Measurements from ENCODE around the gene PRKAG2. TPM values are rescaled to one million over a fixed set of nuclear protein-coding genes. Genes with fewer than 3 reads are reported as not detected.

PRKAG2 gene
- total and polyA plus RNA-seq, 2 experiments from 2014 or later, result 9.1 to 14.9 TPM

DNA sequence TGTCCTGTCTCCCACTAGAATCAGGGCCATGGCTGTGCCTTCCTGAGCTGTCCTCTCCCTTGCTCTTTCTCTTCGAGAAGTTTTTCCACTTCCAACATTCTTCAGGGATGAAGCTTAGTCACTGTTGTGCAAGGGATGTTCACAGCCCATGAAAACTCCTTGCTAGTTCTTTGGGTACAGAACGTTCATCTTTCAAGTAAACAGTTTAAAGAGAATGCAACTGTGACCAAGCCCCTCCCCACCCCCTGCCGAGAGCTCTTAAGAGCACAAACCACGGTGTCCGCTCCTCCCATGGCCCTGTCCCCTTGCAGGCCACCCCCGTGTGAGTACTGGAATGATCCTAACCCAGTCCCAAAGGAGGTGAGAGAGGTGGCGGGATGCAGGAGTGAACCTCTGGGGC lies 196.1 kb downstream of the PRKAG2 start:
- Histone ChIP-seq H3K27ac (ENCODE audit: low read depth) (no peak overlapping the region), H3K4me1 (ENCODE audit: insufficient read depth) (no peaks in the 10 kb centered on the region), H3K4me2 (no peak overlapping the region), H3K9me2 (ENCODE audit: insufficient read depth) (no peaks in the 10 kb centered on the region), H3K79me2 (replicated peaks; ENCODE audit: insufficient read depth) (no peaks in the 10 kb centered on the region), H2AFZ (no peak overlapping the region), H4K20me1 (replicated peaks; ENCODE audit: insufficient read depth) (no peaks in the 10 kb centered on the region), H3K4me3 (no peak overlapping the region), H3K27me3 (ENCODE audit: insufficient read depth) (no peaks in the 10 kb centered on the region), H3F3A (replicated peaks; ENCODE audit: low read depth) (no peaks in the 10 kb centered on the region), H3K36me3 (ENCODE audit: insufficient read depth) (no peaks in the 10 kb centered on the region)
- TF ChIP-seq CTCF (conservative IDR thresholded peaks at IDR 0.05; ENCODE audit: low read depth in 2 of 2) (no peak), ZNF114 (CRISPR knock-in tag; IDR thresholded peaks at IDR 0.05) (no peak), CREB1 (CRISPR knock-in tag; IDR thresholded peaks at IDR 0.05; ENCODE audit: low read depth) (no peak), STAT1 (IDR thresholded peaks at IDR 0.05; ENCODE audit: unreplicated experiment) (no peak), ZNF331 (CRISPR knock-in tag; IDR thresholded peaks at IDR 0.05; ENCODE audit: low read depth) (no peak), EZH2 (IDR thresholded peaks at IDR 0.05; ENCODE audit: low read depth, unreplicated experiment) (no peak), JUNB (IDR thresholded peaks at IDR 0.05; ENCODE audit: unreplicated experiment) (no peak), ZNF462 (CRISPR knock-in tag; IDR thresholded peaks at IDR 0.05) (no peak), POLR2AphosphoS5 (IDR thresholded peaks at IDR 0.05; ENCODE audit: low read depth) (no peak)
- TF ChIP-seq, protein P1, sequence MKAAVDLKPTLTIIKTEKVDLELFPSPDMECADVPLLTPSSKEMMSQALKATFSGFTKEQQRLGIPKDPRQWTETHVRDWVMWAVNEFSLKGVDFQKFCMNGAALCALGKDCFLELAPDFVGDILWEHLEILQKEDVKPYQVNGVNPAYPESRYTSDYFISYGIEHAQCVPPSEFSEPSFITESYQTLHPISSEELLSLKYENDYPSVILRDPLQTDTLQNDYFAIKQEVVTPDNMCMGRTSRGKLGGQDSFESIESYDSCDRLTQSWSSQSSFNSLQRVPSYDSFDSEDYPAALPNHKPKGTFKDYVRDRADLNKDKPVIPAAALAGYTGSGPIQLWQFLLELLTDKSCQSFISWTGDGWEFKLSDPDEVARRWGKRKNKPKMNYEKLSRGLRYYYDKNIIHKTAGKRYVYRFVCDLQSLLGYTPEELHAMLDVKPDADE (IDR thresholded peaks at IDR 0.05), result no peak
- TF ChIP-seq, protein P2, sequence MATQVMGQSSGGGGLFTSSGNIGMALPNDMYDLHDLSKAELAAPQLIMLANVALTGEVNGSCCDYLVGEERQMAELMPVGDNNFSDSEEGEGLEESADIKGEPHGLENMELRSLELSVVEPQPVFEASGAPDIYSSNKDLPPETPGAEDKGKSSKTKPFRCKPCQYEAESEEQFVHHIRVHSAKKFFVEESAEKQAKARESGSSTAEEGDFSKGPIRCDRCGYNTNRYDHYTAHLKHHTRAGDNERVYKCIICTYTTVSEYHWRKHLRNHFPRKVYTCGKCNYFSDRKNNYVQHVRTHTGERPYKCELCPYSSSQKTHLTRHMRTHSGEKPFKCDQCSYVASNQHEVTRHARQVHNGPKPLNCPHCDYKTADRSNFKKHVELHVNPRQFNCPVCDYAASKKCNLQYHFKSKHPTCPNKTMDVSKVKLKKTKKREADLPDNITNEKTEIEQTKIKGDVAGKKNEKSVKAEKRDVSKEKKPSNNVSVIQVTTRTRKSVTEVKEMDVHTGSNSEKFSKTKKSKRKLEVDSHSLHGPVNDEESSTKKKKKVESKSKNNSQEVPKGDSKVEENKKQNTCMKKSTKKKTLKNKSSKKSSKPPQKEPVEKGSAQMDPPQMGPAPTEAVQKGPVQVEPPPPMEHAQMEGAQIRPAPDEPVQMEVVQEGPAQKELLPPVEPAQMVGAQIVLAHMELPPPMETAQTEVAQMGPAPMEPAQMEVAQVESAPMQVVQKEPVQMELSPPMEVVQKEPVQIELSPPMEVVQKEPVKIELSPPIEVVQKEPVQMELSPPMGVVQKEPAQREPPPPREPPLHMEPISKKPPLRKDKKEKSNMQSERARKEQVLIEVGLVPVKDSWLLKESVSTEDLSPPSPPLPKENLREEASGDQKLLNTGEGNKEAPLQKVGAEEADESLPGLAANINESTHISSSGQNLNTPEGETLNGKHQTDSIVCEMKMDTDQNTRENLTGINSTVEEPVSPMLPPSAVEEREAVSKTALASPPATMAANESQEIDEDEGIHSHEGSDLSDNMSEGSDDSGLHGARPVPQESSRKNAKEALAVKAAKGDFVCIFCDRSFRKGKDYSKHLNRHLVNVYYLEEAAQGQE (IDR thresholded peaks at IDR 0.05; ENCODE audit: unreplicated experiment), result no peak
- H3K4me3 Mint-ChIP-seq, result no peak overlapping the region
- no peaks in the 10 kb centered on the region for H3K9me3 Mint-ChIP-seq
- H3K36me3 Mint-ChIP-seq (ENCODE audit: low read depth), result no peaks in the 10 kb centered on the region
- no peak overlapping the region for H3K27ac Mint-ChIP-seq
- peaks cover 9% of the 10 kb centered on the region for H3K27me3 Mint-ChIP-seq (ENCODE audit: insufficient read depth, low read depth, poor library complexity)
- no peak for DNase-seq (ENCODE audit: low spot score)
- H3K4me1 Mint-ChIP-seq, result peaks cover 8% of the 10 kb centered on the region; the same call in 2 of the 3 replicates
- no peak for ATAC-seq
